HG02885 (cell line): ENCODE measurements around the gene MCTP2.

Experiments used
- ATAC-seq: cut with Tn5 transposase; IDR thresholded peaks from one replicate; pipeline ENCODE4 v1.9.1; 2021; ENCODE audit warnings: mild to moderate bottlenecking; ENCODE audit not compliant: unreplicated experiment, poor library complexity

The MCTP2 gene

GRCh38 chr15:94432279-94432678 is 200.9 kb downstream of the MCTP2 start:
- ATAC-seq = no peak

- no peak for ATAC-seq
Measured at GRCh38 chr15:94439158-94439557, 207.8 kb downstream of the MCTP2 start.

- ATAC-seq = no peak
Measured at GRCh38 chr15:94441760-94442159, 210.4 kb downstream of the MCTP2 start.

GRCh38 chr15:94442480-94442879 is 211.1 kb downstream of the MCTP2 start:
- no peak for ATAC-seq

GRCh38 chr15:94443186-94443585 is 211.8 kb downstream of the MCTP2 start:
- ATAC-seq = no peak

GRCh38 chr15:94445566-94446160 is 214.3 kb downstream of the MCTP2 start:
- no peak for ATAC-seq

GRCh38 chr15:94446441-94446840 is 215.1 kb downstream of the MCTP2 start:
- ATAC-seq = no peak

GRCh38 chr15:94451466-94451865 is 220.1 kb downstream of the MCTP2 start:
- ATAC-seq = no peak

- no peak for ATAC-seq
Measured at GRCh38 chr15:94453227-94453988, 222.0 kb downstream of the MCTP2 start.

GRCh38 chr15:94455297-94455696 is 223.9 kb downstream of the MCTP2 start:
- ATAC-seq = no peak

- no peak for ATAC-seq
Measured at GRCh38 chr15:94456226-94456625, 224.9 kb downstream of the MCTP2 start.

GRCh38 chr15:94457661-94458060 is 226.3 kb downstream of the MCTP2 start:
- ATAC-seq = no peak

GRCh38 chr15:94460624-94461023 is 229.3 kb downstream of the MCTP2 start:
- no peak for ATAC-seq

- ATAC-seq = no peak
Measured at GRCh38 chr15:94467034-94467433, 235.7 kb downstream of the MCTP2 start.

GRCh38 chr15:94470492-94470891 is 239.1 kb downstream of the MCTP2 start:
- no peak for ATAC-seq

- no peak for ATAC-seq
Measured at GRCh38 chr15:94476686-94477085, 245.3 kb downstream of the MCTP2 start.

GRCh38 chr15:94477913-94478553 is 246.7 kb downstream of the MCTP2 start:
- no peak for ATAC-seq

GRCh38 chr15:94478763-94479162 is 247.4 kb downstream of the MCTP2 start:
- ATAC-seq = no peak

- no peak for ATAC-seq
Measured at GRCh38 chr15:94480289-94480834, 249.0 kb downstream of the MCTP2 start.

- no peak for ATAC-seq
Measured at GRCh38 chr15:94485148-94485719, 253.9 kb downstream of the MCTP2 start.

- no peak for ATAC-seq
Measured at GRCh38 chr15:94487635-94488034, 256.3 kb downstream of the MCTP2 start.
